GM12878 (cell line): ENCODE measurements around the gene AGBL1. TPM values are rescaled to one million over a fixed set of nuclear protein-coding genes. Genes with fewer than 3 reads are reported as not detected.

Experiments
- ATAC-seq: fragments of 200-7000 bp; cut with Tn5 transposase; 3 replicates; pipeline ENCODE4 v1.9.1; 2020; ENCODE audit warnings: mild to moderate bottlenecking, moderate library complexity
- BruUV-seq: library from RNA; stranded (reverse); fragments of 400-500 nt; replicated peaks from 2 replicates; lab custom pipeline; 2021; lab: Mats Ljungman, UMichigan
- CTCF ChIA-PET: fragments of 300-600 bp; sonication (Branson Sonifier 250); formaldehyde crosslinking; extraction: SDS; loops from one replicate; lab custom pipeline; 2021; ENCODE audit warnings: inconsistent platforms; lab: Yijun Ruan, JAX
- POLR2A ChIA-PET: fragments of 350-600 bp; formaldehyde crosslinking; extraction: SDS; loops from one replicate; lab custom pipeline; 2021; ENCODE audit warnings: inconsistent platforms; lab: Charles Lee
- RAD21 ChIA-PET: fragments of 300-600 bp; sonication (Branson Sonifier 250); formaldehyde crosslinking; loops from one replicate; lab custom pipeline; 2023; ENCODE audit warnings: antibody characterized with exemption; ENCODE audit not compliant: unreplicated experiment; lab: Charles Lee
- SMC1A ChIA-PET: fragments of 300-600 bp; sonication (Branson Sonifier 250); formaldehyde crosslinking; loops from one replicate; lab custom pipeline; 2023; ENCODE audit not compliant: unreplicated experiment, uncharacterized antibody; lab: Charles Lee
- DNase-seq: peaks from one replicate; pipeline ENCODE4 v3.0.0-alpha.2; 2011; ENCODE audit warnings: low read depth, low spot score
- FAIRE-seq: peaks from 3 replicates; lab custom pipeline; 2011; peaks lifted over from hg19 to GRCh38; lab: Jason Lieb, UNC
- H2AFZ ChIP-seq: 2 replicates; pipeline ENCODE4 v1.6.0; 2011; ENCODE audit warnings: low read depth, low read length, control low read depth; ENCODE audit not compliant: control insufficient read depth
- H3K27ac ChIP-seq: 2 replicates; pipeline ENCODE4 v1.5.1; 2011; ENCODE audit warnings: control low read depth; ENCODE audit not compliant: control insufficient read depth, insufficient read depth
- H3K27me3 ChIP-seq, 2 experiments: replicated peaks in 1 of 2; 2 replicates each; pipeline versions ENCODE4 v1.6.0 to v1.6.1; 2011; ENCODE audit warnings: low read length in 1 of 2; ENCODE audit not compliant: control insufficient read depth in 2 of 2, insufficient read depth in 2 of 2
- H3K36me3 ChIP-seq, 2 experiments: 2 replicates each; pipeline ENCODE4 v1.5.1; 2011; ENCODE audit warnings: low read length in 1 of 2; ENCODE audit not compliant: control insufficient read depth in 2 of 2, insufficient read depth in 2 of 2
- H3K4me1 ChIP-seq: 2 replicates; pipeline ENCODE4 v1.6.1; 2011; ENCODE audit warnings: mild to moderate bottlenecking, low read length, moderate library complexity, mixed read lengths; ENCODE audit not compliant: control insufficient read depth, insufficient read depth
- H3K4me2 ChIP-seq: 2 replicates; pipeline ENCODE4 v1.6.0; 2011; ENCODE audit warnings: control low read depth; ENCODE audit not compliant: control insufficient read depth, insufficient read depth
- H3K4me3 ChIP-seq: fragments of 200-600 bp; sonication (generic); 2 replicates; pipeline ENCODE4 v1.5.1; 2016
- H3K79me2 ChIP-seq: 2 replicates; pipeline ENCODE4 v1.6.0; 2011; ENCODE audit warnings: low read length; ENCODE audit not compliant: control insufficient read depth, insufficient read depth
- H3K9ac ChIP-seq: 2 replicates; pipeline ENCODE4 v1.8.0; 2011; ENCODE audit warnings: low read length, control low read depth, mixed read lengths; ENCODE audit not compliant: control insufficient read depth, insufficient read depth
- H3K9me3 ChIP-seq: replicated peaks from 3 replicates; pipeline ENCODE4 v1.5.1; 2011; ENCODE audit warnings: mild to moderate bottlenecking, low read length; ENCODE audit not compliant: control insufficient read depth, insufficient read depth
- H4K20me1 ChIP-seq: 2 replicates; pipeline ENCODE4 v1.6.0; 2011; ENCODE audit not compliant: control insufficient read depth, insufficient read depth
- ELK1 ChIP-seq: IDR thresholded peaks from 2 replicates; pipeline ENCODE4 v1.6.1; 2012; ENCODE audit warnings: low read depth, low read length, improper control_type of control experiment
- ESRRA ChIP-seq: IDR thresholded peaks from 2 replicates; pipeline ENCODE4 v1.6.1; 2012; ENCODE audit warnings: mild to moderate bottlenecking, low read length, improper control_type of control experiment
- IKZF2 ChIP-seq, 2 experiments: fragments of 450-650 bp; IDR thresholded peaks; 2 replicates each; pipeline ENCODE4 v1.6.1; 2017; ENCODE audit warnings: mild to moderate bottlenecking in 2 of 2, moderate library complexity in 2 of 2
- MLLT1 ChIP-seq: fragments of 450-650 bp; IDR thresholded peaks from 2 replicates; pipeline ENCODE4 v1.6.1; 2016; ENCODE audit warnings: mild to moderate bottlenecking
- NFXL1 ChIP-seq: fragments of 450-650 bp; IDR thresholded peaks from 2 replicates; pipeline ENCODE4 v1.6.1; 2017; ENCODE audit warnings: antibody characterized with exemption, mild to moderate bottlenecking, borderline replicate concordance
- PAX8 ChIP-seq: fragments of 450-650 bp; IDR thresholded peaks from 2 replicates; pipeline ENCODE4 v1.6.1; 2017; ENCODE audit warnings: mild to moderate bottlenecking, moderate library complexity
- PRDM15 ChIP-seq: fragments of 450-650 bp; formaldehyde crosslinking; IDR thresholded peaks from 2 replicates; pipeline ENCODE4 v1.4.0; 2020; ENCODE audit warnings: mild to moderate bottlenecking, moderate library complexity
- TBL1XR1 ChIP-seq: IDR thresholded peaks from 2 replicates; pipeline ENCODE4 v1.6.1; 2012; ENCODE audit warnings: low read depth, low read length, improper control_type of control experiment
- ZNF622 ChIP-seq: fragments of 450-650 bp; IDR thresholded peaks from 2 replicates; pipeline ENCODE4 v1.6.1; 2017; ENCODE audit warnings: mild to moderate bottlenecking, inconsistent platforms
- WGBS: methylation state at CpG from one replicate; pipeline ENCODE4 v1.1.6; 2016; ENCODE audit warnings: low lambda C conversion rate; ENCODE audit not compliant: insufficient replicate concordance, insufficient coverage; ENCODE audit errors: missing lambda C conversion rate; 5-methylcytosine and 5-hydroxymethylcytosine counted together
- in situ Hi-C: fragments of 300-500 bp; cut with MboI; formaldehyde crosslinking; loops from 9 replicates; pipeline ENCODE4 v1.14.3; 2018; ENCODE audit warnings: mixed read lengths
- intact Hi-C: fragments of 100-400 bp; cut with micrococcal nuclease; formaldehyde crosslinking; loops from one replicate; pipeline ENCODE4 v1.14.2; 2022; ENCODE audit not compliant: unreplicated experiment
- polyA plus RNA-seq, 11 experiments: library from polyadenylated mRNA; depleted of rRNA in 4 of 11; unstranded in 6 of 11; stranded (reverse) in 5 of 11; fragments of >200 nt; fragmentation: Nextera tagmentation in 4 of 11; fragmentation: Illumina TruSeq in 1 of 11; extraction: Ambion mirVana in 4 of 11; extraction: Trizol in 1 of 11; gene quantifications; 1 replicate in 1 of 11; 2 replicates in 10 of 11; pipeline versions ENCODE4 v1.2.1 to v1.2.3, GENCODE V29; 2011 to 2016; ENCODE audit warnings: inconsistent platforms in 2 of 11, missing spikeins in 2 of 11, low read depth in 1 of 11
- total RNA-seq, 4 experiments: library from RNA; depleted of rRNA in 3 of 4; stranded (reverse); fragments of >200 nt in 3 of 4; fragmentation: Illumina TruSeq in 1 of 4; extraction: Trizol in 1 of 4; gene quantifications; 2 replicates each; pipeline versions ENCODE4 v1.2.1 to v1.2.3, GENCODE V29; 2013 to 2021
- TF ChIP-seq, protein P1 (sequence below): IDR thresholded peaks from 2 replicates; pipeline ENCODE4 v1.6.1; 2012; ENCODE audit warnings: low read depth, low read length, improper control_type of control experiment
- TF ChIP-seq, protein P2 (sequence below): fragments of 450-650 bp; formaldehyde crosslinking; IDR thresholded peaks from 2 replicates; pipeline ENCODE4 v1.4.0; 2022; ENCODE audit warnings: mild to moderate bottlenecking, moderate library complexity

The AGBL1 gene
- total and polyA plus RNA-seq, 10 of the 15 experiments (the other 5 are each of a cell fraction or from before 2014, with no cell fraction given) = not detected

DNA sequence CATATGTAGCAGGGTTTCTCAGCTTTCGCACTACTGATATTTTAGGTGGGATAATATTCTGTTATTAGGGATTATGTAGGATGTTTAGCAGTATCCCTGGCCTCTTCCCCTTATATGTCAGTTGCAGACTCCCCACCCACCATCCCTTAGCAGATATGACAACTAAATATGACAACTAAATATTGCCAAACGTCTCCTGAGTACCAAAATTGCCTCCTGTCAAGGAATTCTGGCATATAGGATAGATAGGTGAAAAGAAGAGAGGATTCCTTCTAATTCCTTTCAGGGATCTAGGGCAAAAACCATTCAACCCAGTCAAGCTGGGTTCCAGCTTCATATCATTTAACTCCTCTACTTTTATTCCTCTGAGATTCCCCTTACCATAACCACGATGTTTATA, 759.8 kb downstream of the AGBL1 start (continued):
- no peak for TF ChIP-seq PRDM15 (CRISPR knock-in tag)

DNA sequence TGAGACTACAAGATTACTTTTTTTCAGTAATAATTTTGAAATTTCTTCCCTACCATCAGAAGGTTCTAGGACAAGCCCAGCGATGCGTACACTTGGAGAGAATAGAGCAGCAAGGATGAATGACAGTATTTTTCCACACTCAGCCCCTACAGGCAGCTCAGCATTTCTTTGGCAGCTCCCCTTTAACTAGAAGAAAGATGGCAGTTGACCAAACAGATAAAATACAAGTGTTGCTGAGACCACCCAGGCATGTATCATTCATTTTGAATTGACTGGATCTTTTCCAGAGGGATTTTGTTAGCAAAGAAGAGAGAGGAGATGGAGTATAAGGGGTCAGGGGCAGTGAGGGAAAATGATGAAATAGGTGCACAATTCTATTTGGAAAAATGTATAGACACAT, 761.3 kb downstream of the AGBL1 start:
- WGBS = 19% methylated on average over 2 of the region's 2 CpGs
- DNase-seq = no peak
- SMC1A ChIA-PET = no interaction called here
- Histone ChIP-seq H3K9ac (no peak overlapping the region), H3K9me3 (no peaks in the 10 kb centered on the region), H3K36me3 (no peaks in the 10 kb centered on the region), H3K27ac (no peak overlapping the region), H3K4me1 (no peaks in the 10 kb centered on the region), H3K4me2 (no peak overlapping the region), H2AFZ (no peak overlapping the region), H4K20me1 (no peaks in the 10 kb centered on the region), H3K4me3 (no peak overlapping the region), H3K79me2 (no peaks in the 10 kb centered on the region), H3K27me3 (no peaks in the 10 kb centered on the region)
- FAIRE-seq = no peak
- no peak for ATAC-seq
- CTCF ChIA-PET = no interaction called here
- intact Hi-C loops (no loop called here), in situ Hi-C loops (no loop called here)
- BruUV-seq = no TSS peak
- RAD21 ChIA-PET = no interaction called here
- TF ChIP-seq TBL1XR1 = no peak
- TF ChIP-seq PAX8 = no peak
- TF ChIP-seq, protein P1, sequence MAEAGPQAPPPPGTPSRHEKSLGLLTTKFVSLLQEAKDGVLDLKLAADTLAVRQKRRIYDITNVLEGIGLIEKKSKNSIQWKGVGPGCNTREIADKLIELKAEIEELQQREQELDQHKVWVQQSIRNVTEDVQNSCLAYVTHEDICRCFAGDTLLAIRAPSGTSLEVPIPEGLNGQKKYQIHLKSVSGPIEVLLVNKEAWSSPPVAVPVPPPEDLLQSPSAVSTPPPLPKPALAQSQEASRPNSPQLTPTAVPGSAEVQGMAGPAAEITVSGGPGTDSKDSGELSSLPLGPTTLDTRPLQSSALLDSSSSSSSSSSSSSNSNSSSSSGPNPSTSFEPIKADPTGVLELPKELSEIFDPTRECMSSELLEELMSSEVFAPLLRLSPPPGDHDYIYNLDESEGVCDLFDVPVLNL = no peak
- TF ChIP-seq ZNF622 = no peak
- TF ChIP-seq MLLT1 = no peak
- no peak for TF ChIP-seq IKZF2 (IDR thresholded peaks at IDR 0.05)
- TF ChIP-seq, protein P2, sequence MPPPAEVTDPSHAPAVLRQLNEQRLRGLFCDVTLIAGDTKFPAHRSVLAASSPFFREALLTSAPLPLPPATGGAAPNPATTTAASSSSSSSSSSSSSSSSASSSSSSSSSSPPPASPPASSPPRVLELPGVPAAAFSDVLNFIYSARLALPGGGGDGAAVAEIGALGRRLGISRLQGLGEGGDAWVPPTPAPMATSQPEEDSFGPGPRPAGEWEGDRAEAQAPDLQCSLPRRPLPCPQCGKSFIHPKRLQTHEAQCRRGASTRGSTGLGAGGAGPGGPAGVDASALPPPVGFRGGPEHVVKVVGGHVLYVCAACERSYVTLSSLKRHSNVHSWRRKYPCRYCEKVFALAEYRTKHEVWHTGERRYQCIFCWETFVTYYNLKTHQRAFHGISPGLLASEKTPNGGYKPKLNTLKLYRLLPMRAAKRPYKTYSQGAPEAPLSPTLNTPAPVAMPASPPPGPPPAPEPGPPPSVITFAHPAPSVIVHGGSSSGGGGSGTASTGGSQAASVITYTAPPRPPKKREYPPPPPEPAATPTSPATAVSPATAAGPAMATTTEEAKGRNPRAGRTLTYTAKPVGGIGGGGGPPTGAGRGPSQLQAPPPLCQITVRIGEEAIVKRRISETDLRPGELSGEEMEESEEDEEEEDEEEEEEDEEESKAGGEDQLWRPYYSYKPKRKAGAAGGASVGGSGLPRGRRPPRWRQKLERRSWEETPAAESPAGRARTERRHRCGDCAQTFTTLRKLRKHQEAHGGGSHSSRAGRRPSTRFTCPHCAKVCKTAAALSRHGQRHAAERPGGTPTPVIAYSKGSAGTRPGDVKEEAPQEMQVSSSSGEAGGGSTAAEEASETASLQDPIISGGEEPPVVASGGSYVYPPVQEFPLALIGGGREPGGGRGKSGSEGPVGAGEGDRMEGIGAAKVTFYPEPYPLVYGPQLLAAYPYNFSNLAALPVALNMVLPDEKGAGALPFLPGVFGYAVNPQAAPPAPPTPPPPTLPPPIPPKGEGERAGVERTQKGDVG (CRISPR knock-in tag) = no peak
- TF ChIP-seq ELK1 = no peak
- no peak for TF ChIP-seq ESRRA
- TF ChIP-seq NFXL1 = no peak
- POLR2A ChIA-PET = no interaction called here
